Erythroblast (primary cell): ENCODE results near the gene TPK1.

ENCODE experiments used
- GATA1 ChIP-seq: IDR thresholded peaks from 2 replicates; pipeline ENCODE4 v1.6.1; 2011; ENCODE audit warnings: low read depth, mild to moderate bottlenecking, control low read depth, low read length, moderate library complexity
- POLR2A ChIP-seq: IDR thresholded peaks from 2 replicates; pipeline ENCODE4 v1.6.1; 2011; ENCODE audit warnings: mild to moderate bottlenecking, low read length

DNA sequence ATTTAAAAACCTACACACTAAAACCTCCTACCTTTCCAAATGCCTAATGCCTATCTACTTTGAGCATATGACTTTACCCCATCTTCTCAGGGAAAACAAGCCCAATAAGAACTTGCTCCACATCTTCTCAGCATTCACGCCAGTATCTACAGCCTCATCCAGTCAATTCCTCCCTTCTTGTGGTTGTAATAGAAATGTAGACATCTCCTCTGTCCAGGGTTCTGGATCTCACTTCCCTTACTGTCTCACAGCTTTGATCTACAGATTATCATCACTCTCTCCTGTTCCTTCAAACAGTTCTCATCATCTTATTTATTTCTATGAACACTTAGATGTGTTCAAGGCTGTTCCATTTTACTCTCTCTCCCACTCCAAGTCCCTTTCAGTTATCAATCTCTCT lies 361.9 kb downstream of the TPK1 start:
- TF ChIP-seq POLR2A (no peak), GATA1 (no peak)
